Amygdala (tissue), 56 donors: ENCODE results near the gene KIRREL3.

Experiments used
- DNase-seq, 56 donors: peaks; one replicate each; lab custom pipeline; 2025; lab: John Stamatoyannopoulos, UW

KIRREL3 gene

GRCh38 chr11:126595560-126595959, 405.0 kb downstream of the KIRREL3 start:
- DNase-seq, result no peak

DNA sequence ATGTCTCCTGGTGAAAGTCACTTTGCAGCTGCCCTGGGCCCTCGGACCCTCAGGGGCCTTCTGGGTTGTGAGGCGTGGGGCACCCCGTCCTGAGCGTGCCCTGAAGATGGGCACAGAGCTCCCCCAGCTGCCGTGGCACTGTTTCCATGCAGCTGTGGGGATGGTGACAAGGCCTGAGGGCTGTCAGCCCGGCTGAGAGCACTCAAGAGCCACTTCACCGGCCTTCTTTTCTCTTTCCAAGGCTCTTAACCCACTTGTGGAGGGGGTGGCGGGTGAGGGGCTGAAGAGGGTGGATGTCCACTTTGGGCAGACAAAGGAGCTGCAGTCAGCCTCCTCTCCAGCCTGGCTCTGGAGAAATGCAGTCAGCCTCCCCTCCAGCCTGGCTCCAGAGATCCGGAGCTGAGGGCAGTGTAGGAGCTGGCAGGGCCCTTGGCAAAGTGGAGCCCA, 405.6 kb downstream of the KIRREL3 start:
- peak in 2 of 56 donors; percentile 16 to 17 for DNase-seq

DNA sequence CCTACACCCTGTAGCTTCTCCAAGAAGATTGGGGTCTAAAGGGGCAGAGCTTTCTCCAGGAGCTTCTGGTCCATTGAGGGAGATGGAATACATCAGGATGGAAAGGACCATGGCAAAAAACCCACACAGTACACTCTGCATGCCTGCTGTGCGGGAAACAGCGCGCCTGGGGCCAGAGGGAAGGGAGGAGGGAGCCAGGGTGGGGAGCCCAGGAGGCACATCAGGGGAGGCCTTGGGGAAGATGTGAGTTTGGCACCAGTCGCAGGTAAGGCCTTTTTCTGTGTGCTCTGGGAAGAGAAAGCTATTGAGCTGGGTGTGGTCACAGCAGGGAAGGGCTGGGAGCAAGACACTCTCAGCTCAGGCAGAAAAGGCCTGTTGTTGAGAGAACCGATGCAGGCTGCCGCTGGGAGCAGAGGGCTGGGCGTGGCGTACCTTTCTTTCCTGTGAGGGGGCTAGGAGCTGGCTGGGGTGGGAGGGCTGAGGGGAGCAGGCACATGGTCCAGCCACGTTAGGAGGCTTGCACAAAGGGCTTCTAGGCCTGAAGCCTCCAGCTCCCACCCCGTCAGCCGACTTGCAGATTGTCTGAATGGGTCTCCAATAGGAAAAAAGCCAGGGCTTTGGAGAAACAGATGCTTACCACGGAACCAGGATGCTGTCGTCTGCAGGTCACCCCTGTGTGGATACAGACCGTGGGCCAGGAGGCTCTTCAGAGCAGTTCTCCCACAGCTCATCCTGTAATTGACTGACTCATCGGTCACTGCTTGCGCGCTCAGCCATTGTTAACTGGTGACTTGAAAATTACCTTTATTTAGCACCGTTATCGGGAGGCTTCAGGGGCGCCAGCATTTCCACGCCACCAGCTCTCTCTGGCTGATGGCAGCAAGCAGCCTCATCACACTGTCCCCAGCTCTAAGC, 407.8 kb downstream of the KIRREL3 start:
- no peak for DNase-seq

GRCh38 chr11:126591966-126592489, 408.5 kb downstream of the KIRREL3 start:
- no peak for DNase-seq

DNA sequence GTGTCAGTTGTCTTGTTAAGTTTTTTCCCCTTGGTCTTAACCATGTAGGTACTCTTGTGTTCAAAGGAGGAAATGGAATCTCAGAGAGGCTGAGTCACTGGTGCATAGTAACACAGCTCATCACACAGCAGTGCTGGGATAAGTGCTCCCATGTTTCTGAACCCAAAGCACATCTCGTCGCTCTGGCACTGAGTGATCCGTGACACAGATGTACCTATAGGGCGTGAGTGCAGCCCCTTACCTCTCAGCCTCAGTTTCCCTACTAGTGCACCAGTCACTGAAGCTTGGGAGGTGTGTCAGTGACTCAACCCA, 411.1 kb downstream of the KIRREL3 start:
- no peak for DNase-seq

- no peak for DNase-seq
Measured at GRCh38 chr11:126588630-126589491, 411.7 kb downstream of the KIRREL3 start.

GRCh38 chr11:126587541-126587940, 413.0 kb downstream of the KIRREL3 start:
- DNase-seq, result no peak

GRCh38 chr11:126585774-126586491, 414.6 kb downstream of the KIRREL3 start:
- DNase-seq, result peak in 15 of 56 donors; percentile 6 to 60 (median 26)

GRCh38 chr11:126585388-126585773, 415.2 kb downstream of the KIRREL3 start:
- DNase-seq, result no peak

GRCh38 chr11:126583594-126584427, 416.8 kb downstream of the KIRREL3 start:
- DNase-seq, result no peak

GRCh38 chr11:126583101-126583500, 417.5 kb downstream of the KIRREL3 start:
- DNase-seq, result no peak

DNA sequence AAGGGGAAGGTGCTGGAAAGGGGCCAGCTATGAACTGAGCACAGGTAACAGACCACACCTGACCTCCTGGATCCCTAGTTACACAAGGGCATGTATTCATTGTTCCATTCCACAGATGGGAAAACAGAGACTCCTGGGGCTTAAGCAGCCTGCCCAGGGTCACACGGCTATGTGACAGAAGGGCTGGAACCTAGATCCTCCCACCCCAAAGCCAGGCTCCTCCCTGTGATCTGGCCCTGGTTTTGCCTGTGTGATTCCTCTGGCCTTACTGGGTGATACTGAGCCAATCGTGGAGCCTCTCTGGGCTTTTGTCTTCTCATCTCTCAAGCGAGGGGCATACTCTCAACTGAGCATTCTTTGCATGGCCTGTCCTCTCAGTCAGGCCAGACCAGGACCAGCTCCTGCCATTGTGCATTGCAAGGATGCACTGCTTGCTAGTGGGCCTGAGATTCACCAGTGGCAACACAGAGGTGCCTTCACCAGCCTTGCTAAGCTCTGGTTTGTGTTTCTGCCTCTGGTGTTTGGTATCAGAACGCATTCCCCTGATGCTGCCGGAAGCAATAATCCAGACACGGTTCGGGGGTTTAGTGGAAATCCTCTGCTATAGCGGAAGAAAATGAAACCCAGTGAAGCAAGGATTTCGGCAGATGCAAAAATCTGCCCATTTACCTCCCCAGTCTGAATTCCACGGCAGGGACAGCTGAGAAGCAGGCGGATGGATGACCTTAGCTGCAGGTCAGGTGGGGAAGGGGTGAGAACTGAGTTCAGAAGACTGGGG, 418.5 kb downstream of the KIRREL3 start:
- no peak for DNase-seq

GRCh38 chr11:126578426-126578825, 422.1 kb downstream of the KIRREL3 start:
- no peak for DNase-seq

DNA sequence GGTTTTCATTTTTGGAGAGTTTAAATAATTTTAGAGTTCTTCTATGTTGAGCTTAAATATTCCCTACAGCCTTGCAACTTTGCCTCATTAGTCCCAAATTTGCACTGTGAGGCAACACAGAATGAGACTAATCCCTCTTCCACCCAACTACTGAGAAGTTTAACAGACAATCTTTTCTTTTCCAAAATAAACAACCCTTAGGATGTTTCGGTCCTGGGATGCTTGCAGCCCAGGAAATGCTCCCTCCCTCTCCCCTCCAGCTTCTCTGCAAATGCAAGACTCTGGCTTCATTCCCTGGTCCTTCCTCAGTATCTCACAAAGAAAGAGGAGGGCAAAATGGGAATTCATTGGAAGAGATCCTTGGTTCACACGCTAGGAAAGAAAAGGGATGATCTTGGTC, 422.5 kb downstream of the KIRREL3 start:
- no peak for DNase-seq

GRCh38 chr11:126575849-126576248, 424.7 kb downstream of the KIRREL3 start:
- DNase-seq, result no peak

- DNase-seq, result no peak
Measured at GRCh38 chr11:126573325-126573978, 427.1 kb downstream of the KIRREL3 start.

GRCh38 chr11:126570489-126570888, 430.1 kb downstream of the KIRREL3 start:
- no peak for DNase-seq

- no peak for DNase-seq
Measured at GRCh38 chr11:126567419-126567818, 433.2 kb downstream of the KIRREL3 start.
